ENCODE results near the gene PODNL1.
A peak's percentile ranks its signal among the peaks of the same experiment; 100 is the strongest.
"Not testable (repeated sequence)": the region's sequence is repeated elsewhere in the genome, so short reads cannot be mapped to it uniquely, and the experiment has no call there.

The PODNL1 gene

GRCh38 chr19:13972368-13973155, 34.3 kb upstream of the PODNL1 start:
- no peak for DNase-seq

- DNase-seq: not testable (repeated sequence)
Observed at GRCh38 chr19:13971868-13972267, 33.7 kb upstream of the PODNL1 start.

GRCh38 chr19:13969897-13970296, 31.7 kb upstream of the PODNL1 start:
- no peak for DNase-seq

- no peak for DNase-seq
Observed at GRCh38 chr19:13968999-13969398, 30.8 kb upstream of the PODNL1 start.

- no peak for DNase-seq
Observed at GRCh38 chr19:13968383-13968935, 30.2 kb upstream of the PODNL1 start.

GRCh38 chr19:13967206-13967605, 29.0 kb upstream of the PODNL1 start:
- DNase-seq: not testable (repeated sequence)

GRCh38 chr19:13966684-13967128, 28.5 kb upstream of the PODNL1 start:
- DNase-seq: no peak

GRCh38 chr19:13965926-13966683, 27.9 kb upstream of the PODNL1 start:
- no peak for DNase-seq

GRCh38 chr19:13965377-13965896, 27.2 kb upstream of the PODNL1 start:
- no peak for DNase-seq

GRCh38 chr19:13964776-13965175, 26.6 kb upstream of the PODNL1 start:
- DNase-seq: no peak

GRCh38 chr19:13963603-13964105, 25.4 kb upstream of the PODNL1 start:
- no peak for DNase-seq

GRCh38 chr19:13962699-13963602, 24.7 kb upstream of the PODNL1 start:
- no peak for DNase-seq

- DNase-seq: no peak
Observed at GRCh38 chr19:13961826-13962698, 23.8 kb upstream of the PODNL1 start.

- DNase-seq: no peak
Observed at GRCh38 chr19:13960863-13961784, 22.9 kb upstream of the PODNL1 start.

- peak; percentile 31 for DNase-seq
Observed at GRCh38 chr19:13959962-13960862, 22.0 kb upstream of the PODNL1 start.

- no peak for DNase-seq
Observed at GRCh38 chr19:13959141-13959961, 21.1 kb upstream of the PODNL1 start.

- DNase-seq: no peak
Observed at GRCh38 chr19:13958043-13958442, 19.8 kb upstream of the PODNL1 start.

GRCh38 chr19:13957051-13957450, 18.8 kb upstream of the PODNL1 start:
- DNase-seq: no peak

Measured in activated naive CD4-positive, alpha-beta T cell treated with Interleukin-2 at 50 U/mL for 16 hours (primary cell).